RWPE1 (cell line): ENCODE results near the gene PDE3B.
"Not testable (repeated sequence)": the region's sequence is repeated elsewhere in the genome, so short reads cannot be mapped to it uniquely, and the experiment has no call there.

Experiments
- CTCF ChIA-PET: fragments of 350-600 bp; sonication (Branson Sonifier 250); formaldehyde crosslinking; extraction: SDS; loops from one replicate; lab custom pipeline; 2021; lab: Yijun Ruan, JAX
- POLR2A ChIA-PET: fragments of 400-600 bp; formaldehyde crosslinking; extraction: SDS; loops from one replicate; lab custom pipeline; 2020; ENCODE audit warnings: antibody characterized with exemption; ENCODE audit not compliant: low non-redundant PET; lab: Yijun Ruan, JAX
- DNase-seq: peaks from one replicate; pipeline ENCODE4 v3.0.0; 2012; ENCODE audit warnings: low spot score
- H3K27ac ChIP-seq: fragments of 450-650 bp; 2 replicates; pipeline ENCODE4 v1.5.1; 2017
- CTCF ChIP-seq: fragments of 450-650 bp; conservative IDR thresholded peaks from 2 replicates; pipeline ENCODE4 v1.5.1; 2017; ENCODE audit warnings: low read depth, mild to moderate bottlenecking

Gene PDE3B

DNA sequence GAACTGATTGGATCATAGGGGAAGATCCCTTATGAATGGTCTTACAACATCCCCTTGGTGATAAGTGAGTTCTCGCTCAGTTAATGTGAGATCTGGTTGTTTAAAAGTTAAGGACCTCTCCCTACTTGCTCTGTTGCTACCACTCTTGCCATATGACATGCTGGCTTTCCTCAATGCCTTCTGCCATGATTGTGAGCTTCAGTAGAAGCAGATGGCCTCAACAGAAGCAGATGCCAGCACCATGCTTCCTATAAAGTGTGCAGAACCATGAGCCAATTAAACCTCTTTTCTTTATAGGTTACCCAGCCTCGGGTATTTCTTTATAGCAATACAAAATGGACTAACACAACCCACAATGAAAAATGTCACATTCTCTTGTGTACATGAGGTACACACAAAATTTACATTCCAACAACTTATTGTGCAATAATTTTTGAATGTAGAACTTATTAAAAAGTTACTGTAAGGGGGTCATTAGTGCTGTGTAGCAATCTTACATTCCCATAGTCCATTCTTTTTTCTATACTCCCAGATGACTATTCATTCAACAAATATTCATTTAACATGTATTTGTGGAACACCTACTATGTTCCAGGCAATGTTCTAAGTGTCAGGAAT is 238.1 kb downstream of the PDE3B start:
- no peak overlapping the region for H3K27ac ChIP-seq
- ChIA-PET CTCF (interaction anchor here (0.6 kb wide), 1 partner anchor 317 kb away, joined by 3 read pairs; no protein-coding TSS in a partner anchor), POLR2A (no interaction called here)
- no peak for TF ChIP-seq CTCF
- DNase-seq = no peak

- TF ChIP-seq CTCF = no peak
- H3K27ac ChIP-seq = no peak overlapping the region
- DNase-seq = no peak
- ChIA-PET CTCF (interaction anchor here (0.6 to 0.7 kb wide), 2 partner anchors 12 to 317 kb away, joined by 3 to 6 read pairs; no protein-coding TSS in a partner anchor), POLR2A (no interaction called here)
These were observed 238.6 kb downstream of the PDE3B start for GRCh38 chr11:14882196-14882595.

DNA sequence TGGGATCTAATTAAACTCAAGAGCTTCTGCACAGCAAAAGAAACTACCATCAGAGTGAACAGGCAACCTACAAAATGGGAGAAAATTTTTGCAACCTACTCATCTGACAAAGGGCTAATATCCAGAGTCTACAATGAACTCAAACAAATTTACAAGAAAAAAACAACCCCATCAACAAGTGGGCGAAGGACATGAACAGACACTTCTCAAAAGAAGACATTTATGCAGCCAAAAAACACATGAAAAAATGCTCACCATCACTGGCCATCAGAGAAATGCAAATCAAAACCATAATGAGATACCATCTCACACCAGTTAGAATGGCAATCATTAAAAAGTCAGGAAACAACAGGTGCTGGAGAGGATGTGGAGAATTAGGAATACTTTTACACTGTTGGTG is 240.1 kb downstream of the PDE3B start:
- CTCF ChIA-PET, POLR2A ChIA-PET, DNase-seq, H3K27ac ChIP-seq: not testable (repeated sequence)

DNA sequence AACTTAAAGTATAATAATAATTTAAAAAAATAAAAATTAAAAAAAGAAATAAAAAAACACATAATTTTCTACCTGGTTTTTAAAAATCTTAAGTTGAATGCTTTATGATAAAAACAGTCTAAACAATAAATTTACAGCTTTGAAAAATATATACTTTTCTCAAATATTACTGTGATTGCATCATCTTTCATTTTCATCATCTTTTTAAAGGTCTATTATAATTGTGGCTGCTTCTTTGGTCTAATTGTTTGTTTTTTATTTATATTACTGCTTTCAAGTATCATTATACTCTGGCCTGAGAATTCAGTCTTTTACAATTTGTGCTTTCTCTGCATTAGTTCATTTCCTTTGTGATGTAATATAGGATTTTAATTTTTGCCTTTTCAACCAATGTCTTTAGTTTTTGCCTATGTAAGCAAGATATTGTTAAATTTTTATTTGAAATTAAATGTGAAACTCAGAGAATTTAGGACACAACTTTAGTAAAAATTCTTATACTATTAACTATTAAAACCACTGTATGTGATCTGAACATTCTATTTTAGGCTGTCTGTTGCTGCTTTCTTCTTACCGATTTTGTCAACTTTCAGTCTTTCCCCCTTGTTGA is 241.2 kb downstream of the PDE3B start:
- no peak overlapping the region for H3K27ac ChIP-seq
- no peak for TF ChIP-seq CTCF
- ChIA-PET POLR2A (no interaction called here), CTCF (no interaction called here)
- no peak for DNase-seq

DNA sequence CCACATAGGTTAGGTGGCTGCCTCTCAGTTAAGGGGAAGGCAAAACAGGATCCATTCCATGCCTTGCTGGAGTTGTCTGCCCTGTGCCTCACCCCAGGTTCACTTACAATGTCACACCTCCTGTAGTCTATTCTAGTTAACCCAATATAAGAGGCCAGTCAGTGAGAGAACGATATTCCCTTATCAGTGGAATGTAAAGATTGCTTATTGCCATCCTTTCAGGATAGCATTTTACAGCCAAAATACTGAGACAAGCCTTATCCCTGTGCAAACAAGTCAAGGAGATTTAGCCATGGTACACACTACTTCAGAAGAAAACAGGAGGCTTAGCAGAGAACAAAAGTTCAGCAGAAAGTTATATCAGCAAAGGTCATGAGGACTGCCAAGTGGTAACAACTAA is 242.9 kb downstream of the PDE3B start:
- POLR2A ChIA-PET = no interaction called here
- H3K27ac ChIP-seq = no peak overlapping the region
- CTCF ChIA-PET = no interaction called here
- DNase-seq = no peak
- no peak for TF ChIP-seq CTCF

DNA sequence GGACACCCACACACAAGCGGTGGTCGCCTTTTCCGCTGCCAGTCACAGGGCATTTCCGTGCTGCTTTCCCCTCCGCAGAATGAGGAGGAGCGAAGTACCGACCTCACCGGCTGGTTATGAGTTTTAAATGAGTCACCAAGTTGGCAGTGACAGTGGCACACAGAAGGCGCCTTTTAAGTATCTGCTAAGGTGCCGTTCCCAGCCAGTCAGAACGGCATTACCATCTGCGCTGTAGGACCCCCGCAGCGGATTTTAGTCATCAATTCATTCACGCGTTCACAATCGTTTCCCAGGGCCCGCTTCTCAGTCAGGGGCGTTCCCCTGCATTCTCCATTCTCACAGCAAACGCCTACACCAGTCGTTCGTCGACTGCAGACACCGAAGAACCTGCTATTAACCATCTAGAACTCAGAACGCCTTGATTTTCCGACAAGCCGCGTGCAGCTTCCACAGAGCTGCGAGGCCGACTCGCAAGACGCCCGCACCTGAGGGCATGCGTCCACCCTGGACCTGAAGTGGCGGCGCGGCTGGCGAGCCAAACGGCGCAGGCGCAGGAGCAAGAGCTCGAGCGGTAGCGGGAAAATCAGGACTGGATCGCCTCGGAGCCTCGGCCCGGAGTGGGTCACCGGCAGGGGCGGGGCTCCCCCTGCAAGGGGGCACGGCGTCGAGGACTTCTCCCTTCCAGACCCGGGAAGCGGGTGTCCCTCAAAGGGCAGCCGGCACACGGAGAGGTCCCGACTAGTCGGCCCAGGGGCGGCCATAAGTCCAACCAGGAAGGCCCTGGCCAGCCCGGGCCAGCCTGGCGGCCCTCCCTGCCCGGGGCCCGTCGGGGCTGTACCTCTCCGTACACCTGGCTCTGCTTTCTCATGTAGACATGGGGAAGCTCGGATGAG is 247.8 kb downstream of the PDE3B start:
- H3K27ac ChIP-seq = peak overlapping the region; percentile 75
- peak; percentile 78 for DNase-seq
- no peak for TF ChIP-seq CTCF
- ChIA-PET POLR2A (interaction anchor here (0.8 kb wide), 1 partner anchor 11 kb away, joined by 3 read pairs; no protein-coding TSS in a partner anchor), CTCF (interaction anchor here (1.0 kb wide), 1 partner anchor 17 kb away, joined by 3 read pairs; no protein-coding TSS in a partner anchor)
